Adipocyte (in vitro differentiated cells): ENCODE data around the gene C16orf96.

Source experiments
- DNase-seq: peaks from one replicate; pipeline ENCODE4 v3.0.0-alpha.2; 2015; ENCODE audit warnings: low read depth
- H3K27me3 ChIP-seq: replicated peaks from 2 replicates; pipeline ENCODE4 v1.7.0; 2013; ENCODE audit warnings: mild to moderate bottlenecking, low read length, moderate library complexity; ENCODE audit not compliant: control insufficient read depth, insufficient read depth
- H3K36me3 ChIP-seq: 2 replicates; pipeline ENCODE4 v1.7.0; 2013; ENCODE audit warnings: low read length, mild to moderate bottlenecking, moderate library complexity; ENCODE audit not compliant: control insufficient read depth, insufficient read depth, severe bottlenecking
- H3K4me1 ChIP-seq: 2 replicates; pipeline ENCODE4 v1.7.0; 2013; ENCODE audit warnings: mild to moderate bottlenecking, low read length, moderate library complexity; ENCODE audit not compliant: control insufficient read depth, insufficient read depth
- H3K4me3 ChIP-seq: 2 replicates; pipeline ENCODE4 v1.7.0; 2013; ENCODE audit warnings: mild to moderate bottlenecking, low read length, moderate library complexity
- H3K9ac ChIP-seq: 2 replicates; pipeline ENCODE4 v1.7.0; 2013; ENCODE audit warnings: mild to moderate bottlenecking, low read length, moderate library complexity
- H3K9me3 ChIP-seq: 2 replicates; pipeline ENCODE4 v1.7.0; 2013; ENCODE audit warnings: mild to moderate bottlenecking, low read length, moderate library complexity; ENCODE audit not compliant: control insufficient read depth

C16orf96 gene

DNA sequence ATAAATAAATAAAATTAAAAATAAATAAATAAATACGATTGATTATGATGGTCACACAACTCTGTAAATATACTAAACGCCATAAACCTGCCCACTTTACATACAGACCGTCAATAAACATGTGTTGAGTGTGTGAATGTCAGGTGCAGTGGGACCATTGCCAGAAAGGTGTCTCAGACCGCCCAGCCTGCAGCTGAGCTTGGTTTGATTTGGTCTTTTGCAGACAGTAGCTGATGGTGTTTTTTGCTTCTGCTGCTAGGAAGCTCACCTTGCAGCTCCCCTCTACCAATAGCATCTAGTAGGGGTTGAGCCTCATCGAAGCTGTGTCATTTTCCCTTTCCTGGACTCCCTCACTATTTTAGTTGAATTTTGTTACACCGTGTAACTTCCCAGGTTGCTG is 35.1 kb downstream of the C16orf96 start:
- DNase-seq = no peak
- no peaks in the 10 kb centered on the region for H3K36me3 ChIP-seq
- no peak overlapping the region for H3K9ac ChIP-seq
- H3K27me3 ChIP-seq = peaks cover 38% of the 10 kb centered on the region
- H3K4me3 ChIP-seq = no peak overlapping the region
- H3K9me3 ChIP-seq = peaks cover 14% of the 10 kb centered on the region
- H3K4me1 ChIP-seq = no peaks in the 10 kb centered on the region

DNA sequence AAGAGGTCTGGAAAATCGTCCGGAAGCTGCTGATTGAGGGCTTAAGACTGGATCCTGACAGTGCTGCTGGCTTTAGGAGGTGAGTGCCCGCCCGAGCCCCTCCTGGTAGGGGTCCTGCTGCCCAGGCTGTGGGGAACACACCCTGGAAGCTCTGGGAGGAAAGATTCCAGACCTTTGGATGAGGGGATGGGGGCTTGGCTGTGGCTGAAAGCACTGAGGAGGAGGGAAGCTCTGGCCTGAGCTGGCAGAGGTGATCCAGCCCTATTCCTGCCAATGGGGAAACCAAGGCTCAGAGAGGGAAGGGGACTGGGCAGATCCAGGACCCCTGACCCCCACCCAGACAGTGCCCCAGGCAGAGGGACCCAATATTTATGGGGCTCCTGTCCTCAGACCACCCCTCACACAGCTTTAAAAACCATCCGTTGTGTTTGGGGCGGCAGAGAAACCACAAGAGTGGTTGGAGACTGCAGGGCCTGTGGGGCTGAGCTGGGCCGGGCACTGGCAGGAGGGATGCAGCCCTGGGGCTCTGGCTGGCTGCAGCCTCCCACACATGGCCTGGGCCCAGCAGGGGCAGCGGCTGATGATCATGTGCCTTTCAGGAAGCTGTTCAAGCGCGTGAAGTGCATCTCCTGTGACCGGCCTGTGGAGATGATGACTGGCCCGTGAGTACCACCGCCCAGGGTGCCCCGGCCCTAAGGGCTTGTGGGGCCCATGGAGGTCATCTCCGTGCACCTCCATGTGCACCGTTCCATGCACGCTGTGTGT is 35.7 kb downstream of the C16orf96 start:
- no peak for DNase-seq

DNA sequence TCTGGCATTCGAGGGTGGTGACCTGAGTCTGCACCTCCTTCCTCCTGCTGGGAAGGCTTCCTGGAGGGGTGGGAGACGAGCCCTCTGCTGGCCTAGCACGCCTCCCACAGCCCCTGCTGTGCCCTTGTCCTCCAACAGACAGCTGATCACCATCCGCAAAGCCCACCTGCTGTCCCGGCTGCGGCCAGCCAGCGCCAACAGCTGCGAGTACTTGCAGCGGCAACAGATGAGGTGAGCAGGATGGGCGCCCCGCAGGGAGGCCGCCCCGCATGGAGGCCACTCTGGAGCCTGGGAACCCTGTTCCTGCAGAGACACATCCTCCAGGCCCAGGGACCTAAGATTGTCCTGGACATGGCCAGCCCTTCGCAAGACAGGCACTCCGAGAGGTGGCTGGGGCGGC is 36.9 kb downstream of the C16orf96 start:
- H3K9me3 ChIP-seq = peaks cover 9% of the 10 kb centered on the region
- H3K27me3 ChIP-seq = peaks cover 38% of the 10 kb centered on the region
- H3K9ac ChIP-seq = no peak overlapping the region
- no peaks in the 10 kb centered on the region for H3K4me1 ChIP-seq
- no peaks in the 10 kb centered on the region for H3K36me3 ChIP-seq
- no peak overlapping the region for H3K4me3 ChIP-seq
- no peak for DNase-seq

More for the DNA sequence above, 35.7 kb downstream of the C16orf96 start:
- H3K36me3 ChIP-seq = no peaks in the 10 kb centered on the region
- peaks cover 36% of the 10 kb centered on the region for H3K27me3 ChIP-seq
- no peaks in the 10 kb centered on the region for H3K4me1 ChIP-seq
- no peak overlapping the region for H3K9ac ChIP-seq
- peaks cover 14% of the 10 kb centered on the region for H3K9me3 ChIP-seq
- H3K4me3 ChIP-seq = no peak overlapping the region

DNA sequence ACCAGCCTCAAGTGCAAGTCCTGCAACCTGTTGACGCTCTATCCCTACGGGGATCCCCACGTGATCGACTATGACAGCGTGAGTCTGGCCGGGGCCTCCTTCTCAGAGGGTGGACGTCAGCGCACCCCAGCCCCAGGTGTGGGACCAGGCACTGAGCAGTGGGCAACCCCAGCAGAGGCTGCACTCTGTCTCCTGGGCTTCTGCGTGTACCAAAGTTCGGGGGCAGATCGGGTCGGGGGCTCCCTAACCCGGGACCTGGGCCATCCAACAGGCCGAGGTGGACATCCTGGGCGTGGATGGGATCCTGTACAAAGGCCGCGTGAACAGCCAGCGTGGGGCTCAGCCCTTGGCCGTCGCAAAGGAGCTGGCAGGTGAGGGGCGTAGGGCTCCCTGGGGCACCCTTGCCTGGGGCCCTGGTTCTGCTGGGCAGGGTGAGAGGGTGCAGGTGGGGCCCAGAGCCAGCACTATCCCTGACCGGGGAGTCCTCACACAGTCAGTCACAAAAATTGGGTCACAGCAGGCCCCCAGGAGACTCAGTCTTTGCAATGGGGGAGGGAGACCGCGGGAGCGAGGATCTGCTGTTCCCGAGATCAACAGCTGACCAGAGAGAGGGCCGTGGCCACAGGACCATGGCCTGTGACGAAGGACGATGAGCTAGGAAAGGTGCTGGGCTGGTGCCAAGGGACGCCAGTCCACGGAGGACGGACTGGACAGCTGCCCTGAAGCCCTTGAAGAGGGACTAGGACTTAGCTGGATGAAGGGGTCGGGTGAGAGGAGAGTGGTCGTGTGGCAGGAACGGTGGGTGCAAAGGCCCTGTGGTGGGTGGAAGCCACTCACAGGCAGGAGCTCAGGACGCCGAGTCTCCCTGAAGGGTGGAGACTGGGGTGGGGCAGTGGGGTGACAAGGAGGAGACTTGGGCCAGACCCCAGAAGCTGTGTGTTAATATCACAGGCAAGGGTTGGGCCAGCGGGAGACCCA is 38.6 kb downstream of the C16orf96 start:
- Histone ChIP-seq H3K4me1 (no peaks in the 10 kb centered on the region), H3K36me3 (no peaks in the 10 kb centered on the region), H3K4me3 (no peak overlapping the region)

DNA sequence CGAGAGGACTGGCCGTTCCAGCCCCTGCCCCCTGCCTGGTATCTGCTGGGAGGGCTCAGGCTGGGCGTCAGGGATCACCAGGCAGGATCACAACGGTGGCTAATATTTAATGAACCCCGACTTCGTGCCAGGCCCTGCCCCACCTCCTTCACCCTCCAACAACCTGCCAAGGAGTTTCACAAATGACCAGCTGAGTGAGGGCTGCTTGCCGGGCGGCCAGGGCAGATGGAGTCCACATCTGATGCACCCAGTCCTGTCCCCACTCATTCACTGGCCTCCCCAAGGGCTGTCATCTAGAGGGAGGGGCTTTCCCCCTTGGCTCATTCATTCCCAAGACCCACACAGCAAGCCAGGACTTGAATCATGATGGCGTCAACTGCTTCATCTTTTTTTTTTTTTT is 41.0 kb downstream of the C16orf96 start:
- Histone ChIP-seq H3K27me3 (peaks cover 59% of the 10 kb centered on the region), H3K4me3 (no peak overlapping the region), H3K9me3 (no peaks in the 10 kb centered on the region), H3K9ac (no peak overlapping the region), H3K4me1 (no peaks in the 10 kb centered on the region), H3K36me3 (no peaks in the 10 kb centered on the region)
- no peak for DNase-seq

More for the DNA sequence above, 38.6 kb downstream of the C16orf96 start:
- no peak overlapping the region for H3K9ac ChIP-seq
- DNase-seq = no peak
- no peaks in the 10 kb centered on the region for H3K9me3 ChIP-seq
- H3K27me3 ChIP-seq = peaks cover 53% of the 10 kb centered on the region

DNA sequence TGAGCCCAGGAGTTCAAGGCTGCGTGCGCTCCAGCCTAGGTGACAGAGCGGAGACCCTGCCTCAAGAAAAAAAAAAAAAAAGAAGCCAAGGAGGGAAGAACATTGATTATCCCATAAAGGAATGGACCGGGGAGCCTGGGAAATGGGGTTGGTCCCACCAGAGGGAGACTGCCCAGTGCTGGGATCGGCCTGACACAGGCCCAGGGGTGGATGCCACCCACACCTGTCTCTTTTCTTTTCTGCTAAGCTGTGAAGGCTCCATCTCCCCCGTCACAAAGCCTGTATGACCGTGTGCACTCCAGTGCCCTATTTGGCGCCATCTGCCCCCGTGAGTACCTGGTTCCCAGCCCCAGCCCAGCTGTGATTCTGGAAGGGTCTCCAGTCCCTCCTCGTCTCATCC is 42.9 kb downstream of the C16orf96 start:
- no peaks in the 10 kb centered on the region for H3K36me3 ChIP-seq
- no peak for DNase-seq
- peaks cover 57% of the 10 kb centered on the region for H3K27me3 ChIP-seq
- no peaks in the 10 kb centered on the region for H3K4me1 ChIP-seq
- no peak overlapping the region for H3K4me3 ChIP-seq
- H3K9me3 ChIP-seq = no peaks in the 10 kb centered on the region
- no peak overlapping the region for H3K9ac ChIP-seq

DNA sequence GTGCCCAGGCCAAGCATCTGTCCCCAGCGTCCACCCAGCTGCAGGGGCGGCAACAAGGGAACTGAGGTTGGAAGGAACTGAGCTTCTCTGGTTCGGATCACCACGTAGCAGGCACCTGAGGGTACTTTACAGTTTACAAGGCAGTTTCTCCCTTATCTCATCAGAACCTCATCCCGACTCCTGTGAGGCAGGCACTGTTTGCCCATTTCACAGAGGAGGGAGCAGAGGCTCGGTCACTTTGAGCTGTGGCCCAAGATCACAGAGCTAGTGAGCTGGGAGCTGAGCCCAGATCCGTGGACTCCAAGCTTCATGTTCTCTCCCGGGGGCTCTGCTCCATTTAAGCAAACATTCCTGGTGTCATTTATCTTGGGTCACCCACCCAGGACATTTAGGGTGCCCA is 43.4 kb downstream of the C16orf96 start:
- H3K27me3 ChIP-seq = peaks cover 52% of the 10 kb centered on the region
- H3K4me3 ChIP-seq = no peak overlapping the region
- no peak overlapping the region for H3K9ac ChIP-seq
- H3K4me1 ChIP-seq = peaks cover 1% of the 10 kb centered on the region
- no peak for DNase-seq
- H3K36me3 ChIP-seq = no peaks in the 10 kb centered on the region
- H3K9me3 ChIP-seq = no peaks in the 10 kb centered on the region

DNA sequence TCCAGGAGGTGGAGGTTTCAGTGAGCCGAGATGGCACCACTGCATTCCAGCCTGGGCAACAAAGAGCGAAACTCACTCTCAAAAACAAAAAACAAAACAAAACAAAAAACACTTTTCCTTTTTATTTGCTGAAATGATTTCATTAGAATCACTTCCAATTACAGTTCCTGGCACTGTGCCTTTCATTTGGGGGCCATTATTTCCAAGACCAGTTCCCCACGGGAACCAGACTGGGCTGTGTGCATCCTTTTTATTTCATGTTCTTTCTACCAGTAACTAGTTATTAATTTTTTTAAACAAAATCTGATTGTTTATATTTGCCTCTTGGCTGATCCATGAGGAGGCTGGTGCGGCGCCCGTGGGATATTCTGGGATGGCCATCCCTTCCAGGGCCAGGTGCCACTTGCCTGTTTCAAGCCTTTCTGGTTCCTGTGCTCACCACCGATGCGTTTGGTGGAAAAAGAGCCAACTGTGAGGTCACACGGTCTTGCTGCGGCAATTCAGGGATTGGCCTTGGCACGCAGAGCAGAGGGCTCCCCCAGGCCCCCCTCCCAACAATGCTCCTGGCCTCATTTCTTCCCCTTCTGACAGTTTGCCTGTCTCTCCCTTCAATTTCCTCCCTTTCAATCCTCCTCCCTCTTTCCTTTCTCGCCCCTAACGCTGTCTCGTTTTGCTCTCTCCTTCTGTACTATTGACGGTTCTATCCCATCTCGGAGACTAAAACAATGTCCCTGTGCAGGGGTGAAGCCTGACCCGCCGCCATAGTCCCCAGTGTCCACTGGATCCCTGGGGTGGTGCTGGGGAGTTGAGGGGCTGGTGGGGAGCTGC is 45.1 kb downstream of the C16orf96 start:
- peaks cover 46% of the 10 kb centered on the region for H3K27me3 ChIP-seq
- no peaks in the 10 kb centered on the region for H3K36me3 ChIP-seq
- H3K9me3 ChIP-seq = no peaks in the 10 kb centered on the region
- H3K9ac ChIP-seq = no peak overlapping the region
- no peak overlapping the region for H3K4me3 ChIP-seq
- H3K4me1 ChIP-seq = peaks cover 4% of the 10 kb centered on the region
- no peak for DNase-seq

DNA sequence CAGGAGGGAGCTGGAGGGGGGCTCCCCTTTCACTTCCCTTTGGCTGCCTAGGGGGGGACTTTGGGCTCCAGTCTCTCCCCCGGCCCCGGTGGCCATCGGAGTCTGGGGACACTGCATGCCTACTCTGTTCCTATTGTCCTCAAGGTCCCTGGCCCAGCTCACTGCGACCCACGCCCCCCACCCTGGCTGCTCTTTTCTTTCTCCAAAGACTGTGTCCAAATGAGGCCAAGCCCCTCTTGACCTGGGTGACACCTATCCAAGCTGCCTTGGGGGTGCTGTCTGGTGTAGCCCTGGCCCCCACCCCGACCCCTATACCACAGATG is 45.7 kb downstream of the C16orf96 start:
- Histone ChIP-seq H3K27me3 (peaks cover 43% of the 10 kb centered on the region), H3K4me3 (no peak overlapping the region), H3K36me3 (no peaks in the 10 kb centered on the region), H3K4me1 (peaks cover 4% of the 10 kb centered on the region), H3K9ac (no peak overlapping the region), H3K9me3 (no peaks in the 10 kb centered on the region)
- no peak for DNase-seq

DNA sequence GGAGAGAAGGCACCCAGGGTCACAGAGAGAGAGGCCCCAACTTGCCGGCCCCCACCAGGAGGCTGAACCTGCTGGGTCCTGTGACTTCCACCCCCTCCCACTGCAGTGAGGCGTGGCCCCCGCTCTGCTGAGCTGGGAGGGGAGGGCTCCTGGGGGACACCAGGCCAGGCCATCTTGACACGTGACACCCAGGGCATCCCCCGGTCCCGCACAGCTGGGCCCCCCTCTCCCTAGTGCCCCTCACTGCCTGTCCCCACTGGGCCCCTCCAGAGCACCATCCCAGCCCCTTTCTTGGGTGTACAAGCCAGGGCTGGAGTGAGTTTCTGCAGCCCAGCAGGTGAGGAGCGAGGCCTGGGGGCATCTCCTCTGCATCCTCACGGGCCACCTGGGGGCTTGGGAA is 46.2 kb downstream of the C16orf96 start:
- Histone ChIP-seq H3K9me3 (no peaks in the 10 kb centered on the region), H3K27me3 (peaks cover 38% of the 10 kb centered on the region), H3K4me3 (no peak overlapping the region), H3K4me1 (peaks cover 4% of the 10 kb centered on the region), H3K9ac (no peak overlapping the region), H3K36me3 (no peaks in the 10 kb centered on the region)
- no peak for DNase-seq
